Glutamatergic neuron (in vitro differentiated cells): ENCODE results near the gene MACROD2. TPM values are rescaled to one million over a fixed set of nuclear protein-coding genes. Genes with fewer than 3 reads are reported as not detected.

Source experiments
- DNase-seq: peaks from one replicate; pipeline ENCODE4 v3.0.0; 2022
- H3K27ac Mint-ChIP-seq: one replicate; pipeline ENCODE4 v1.8.0; 2020; ENCODE audit warnings: mild to moderate bottlenecking, mixed read lengths, inconsistent platforms; ENCODE audit not compliant: unreplicated experiment
- H3K27me3 Mint-ChIP-seq: one replicate; pipeline ENCODE4 v1.8.0; 2020; ENCODE audit warnings: mild to moderate bottlenecking, moderate library complexity, mixed read lengths, inconsistent platforms; ENCODE audit not compliant: unreplicated experiment
- H3K36me3 Mint-ChIP-seq: one replicate; pipeline ENCODE4 v1.8.0; 2020; ENCODE audit warnings: mild to moderate bottlenecking, mixed read lengths, inconsistent platforms; ENCODE audit not compliant: unreplicated experiment
- H3K4me1 Mint-ChIP-seq: one replicate; pipeline ENCODE4 v1.8.0; 2020; ENCODE audit warnings: mild to moderate bottlenecking, low read depth, mixed read lengths, inconsistent platforms; ENCODE audit not compliant: unreplicated experiment
- H3K4me3 Mint-ChIP-seq: one replicate; pipeline ENCODE4 v1.8.0; 2020; ENCODE audit warnings: mild to moderate bottlenecking, mixed read lengths, inconsistent platforms; ENCODE audit not compliant: unreplicated experiment
- H3K9me3 Mint-ChIP-seq: one replicate; pipeline ENCODE4 v1.8.0; 2020; ENCODE audit warnings: mild to moderate bottlenecking, moderate library complexity, mixed read lengths, inconsistent platforms; ENCODE audit not compliant: unreplicated experiment
- CTCF ChIP-seq: fragments of 200-600 bp; sonication (generic); IDR thresholded peaks from one replicate; pipeline ENCODE4 v1.5.0; 2021; ENCODE audit not compliant: partially characterized antibody, unreplicated experiment
- total RNA-seq: library from RNA; stranded (reverse); fragmentation: NEBNext Ultra II Directional; extraction: Animal tissue kit (Norgen Biotek cat#: 25700); gene quantifications from one replicate; pipeline ENCODE4 v1.2.1, GENCODE V29; 2021; ENCODE audit not compliant: unreplicated experiment

Gene MACROD2
- total RNA-seq, 1 donor from 2014 or later: 8.7 TPM

DNA sequence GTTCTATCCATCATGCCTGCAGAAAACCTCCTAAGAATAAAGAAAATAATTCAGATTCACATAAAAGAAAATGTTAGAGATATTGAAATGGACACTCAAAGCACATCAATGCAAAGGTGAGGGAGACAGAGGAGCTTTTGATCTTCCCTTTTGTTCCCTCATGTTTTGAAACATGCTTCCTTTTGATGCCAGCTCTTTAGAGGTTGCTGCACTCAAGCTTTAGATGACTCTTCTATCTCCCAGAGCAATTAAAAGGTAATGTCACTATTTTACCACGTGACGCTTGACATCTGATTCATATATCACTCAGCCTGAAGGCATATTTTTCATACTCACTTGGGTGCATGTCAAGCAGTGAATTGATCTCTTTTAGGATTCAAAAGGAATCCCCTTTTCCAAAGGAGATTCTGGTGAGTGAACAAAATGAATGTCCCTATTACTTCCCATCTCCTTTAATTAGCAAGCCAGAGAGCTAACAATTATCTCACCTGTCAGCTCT is 1551.3 kb downstream of the MACROD2 start:
- no peaks in the 10 kb centered on the region for H3K36me3 Mint-ChIP-seq
- TF ChIP-seq CTCF: no peak
- no peaks in the 10 kb centered on the region for H3K9me3 Mint-ChIP-seq
- no peaks in the 10 kb centered on the region for H3K4me1 Mint-ChIP-seq
- no peak for DNase-seq
- peaks cover 2% of the 10 kb centered on the region for H3K27me3 Mint-ChIP-seq
- H3K27ac Mint-ChIP-seq: no peak overlapping the region
- no peak overlapping the region for H3K4me3 Mint-ChIP-seq

- Mint-ChIP-seq H3K4me1 (no peaks in the 10 kb centered on the region), H3K36me3 (no peaks in the 10 kb centered on the region), H3K9me3 (peaks cover 1% of the 10 kb centered on the region), H3K27me3 (peaks cover 2% of the 10 kb centered on the region), H3K4me3 (no peak overlapping the region), H3K27ac (no peak overlapping the region)
- no peak for DNase-seq
- no peak for TF ChIP-seq CTCF
Observed at GRCh38 chr20:15547119-15547518, 1551.8 kb downstream of the MACROD2 start.

DNA sequence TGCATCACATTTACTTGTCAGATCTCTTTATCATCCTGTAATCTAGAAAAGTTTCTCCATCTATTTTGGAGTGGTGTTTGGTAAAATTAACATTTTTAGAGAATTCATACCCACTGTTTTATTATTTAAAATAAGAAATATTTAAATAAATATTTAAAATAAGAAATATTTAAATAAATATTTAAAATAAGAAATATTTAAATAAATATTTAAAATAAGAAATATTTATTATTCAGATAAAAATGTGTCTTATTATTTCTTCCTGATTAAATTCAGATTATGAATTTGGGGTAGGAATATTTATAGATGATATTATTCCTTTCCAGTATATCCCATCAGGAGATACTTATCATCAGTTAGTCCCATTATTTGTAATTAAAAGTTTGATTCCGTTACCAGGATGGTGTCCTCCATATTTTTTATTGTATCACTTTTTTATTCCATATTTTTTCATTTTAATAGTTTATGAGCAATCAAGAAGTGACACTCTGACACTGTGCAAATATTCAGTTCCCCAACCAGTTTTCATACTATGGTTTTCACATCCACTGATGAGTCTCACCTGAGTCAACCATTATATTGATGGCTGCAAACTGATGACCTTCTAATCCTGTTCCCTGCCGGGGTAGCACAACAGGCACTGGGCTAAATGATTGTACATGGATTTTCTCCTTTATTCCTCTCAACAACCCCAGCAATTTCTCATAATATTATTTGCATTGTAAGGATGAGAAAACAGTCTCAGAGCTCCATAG is 1555.0 kb downstream of the MACROD2 start:
- DNase-seq: no peak
- H3K27ac Mint-ChIP-seq: no peak overlapping the region
- no peaks in the 10 kb centered on the region for H3K4me1 Mint-ChIP-seq
- no peak for TF ChIP-seq CTCF
- H3K36me3 Mint-ChIP-seq: no peaks in the 10 kb centered on the region
- H3K27me3 Mint-ChIP-seq: no peaks in the 10 kb centered on the region
- H3K4me3 Mint-ChIP-seq: no peak overlapping the region
- peaks cover 3% of the 10 kb centered on the region for H3K9me3 Mint-ChIP-seq

- no peak for TF ChIP-seq CTCF
- H3K9me3 Mint-ChIP-seq: peaks cover 3% of the 10 kb centered on the region
- DNase-seq: no peak
Observed at GRCh38 chr20:15555913-15556312, 1560.6 kb downstream of the MACROD2 start.

GRCh38 chr20:15556869-15557268 is 1561.6 kb downstream of the MACROD2 start:
- H3K27me3 Mint-ChIP-seq: no peaks in the 10 kb centered on the region
- peaks cover 10% of the 10 kb centered on the region for H3K4me1 Mint-ChIP-seq
- H3K27ac Mint-ChIP-seq: no peak overlapping the region
- peaks cover 3% of the 10 kb centered on the region for H3K9me3 Mint-ChIP-seq
- DNase-seq: no peak
- no peak for TF ChIP-seq CTCF
- H3K36me3 Mint-ChIP-seq: no peaks in the 10 kb centered on the region
- H3K4me3 Mint-ChIP-seq: no peak overlapping the region

More at GRCh38 chr20:15555913-15556312, 1560.6 kb downstream of the MACROD2 start:
- Mint-ChIP-seq H3K4me1 (peaks cover 4% of the 10 kb centered on the region), H3K36me3 (no peaks in the 10 kb centered on the region), H3K4me3 (no peak overlapping the region), H3K27me3 (no peaks in the 10 kb centered on the region), H3K27ac (no peak overlapping the region)
